Muscle layer of duodenum (tissue), 2 donors: Measurements from ENCODE around the gene TACR2.
"Not testable (repeated sequence)": the region's sequence is repeated elsewhere in the genome, so short reads cannot be mapped to it uniquely, and the experiment has no call there.

Experiments
- H3K27ac ChIP-seq: one replicate; pipeline ENCODE4 v1.7.0; 2013; ENCODE audit warnings: mild to moderate bottlenecking, low read length
- H3K27me3 ChIP-seq: one replicate; pipeline ENCODE4 v1.7.0; 2013; ENCODE audit warnings: low read depth, mild to moderate bottlenecking, control low read depth, low read length
- H3K36me3 ChIP-seq, 2 donors: one replicate each; pipeline ENCODE4 v1.7.0; 2013; ENCODE audit warnings: low read length in 2 of 2, control low read depth in 1 of 2, mild to moderate bottlenecking in 1 of 2; ENCODE audit not compliant: insufficient read depth in 2 of 2, control insufficient read depth in 1 of 2
- H3K4me1 ChIP-seq, 2 donors: one replicate each; pipeline ENCODE4 v1.7.0; 2013; ENCODE audit warnings: low read length in 2 of 2, mild to moderate bottlenecking in 2 of 2, control low read depth in 1 of 2, moderate library complexity in 1 of 2; ENCODE audit not compliant: insufficient read depth in 2 of 2, control insufficient read depth in 1 of 2
- H3K4me3 ChIP-seq, 2 donors: one replicate each; pipeline ENCODE4 v1.7.0; 2013; ENCODE audit warnings: low read length in 2 of 2, low read depth in 1 of 2, mild to moderate bottlenecking in 1 of 2
- H3K9me3 ChIP-seq, 2 donors: one replicate each; pipeline ENCODE4 v1.7.0; 2013; ENCODE audit warnings: low read length in 2 of 2, control low read depth in 1 of 2, mild to moderate bottlenecking in 1 of 2; ENCODE audit not compliant: control insufficient read depth in 1 of 2
- donor health status: healthy.

TACR2 gene

DNA sequence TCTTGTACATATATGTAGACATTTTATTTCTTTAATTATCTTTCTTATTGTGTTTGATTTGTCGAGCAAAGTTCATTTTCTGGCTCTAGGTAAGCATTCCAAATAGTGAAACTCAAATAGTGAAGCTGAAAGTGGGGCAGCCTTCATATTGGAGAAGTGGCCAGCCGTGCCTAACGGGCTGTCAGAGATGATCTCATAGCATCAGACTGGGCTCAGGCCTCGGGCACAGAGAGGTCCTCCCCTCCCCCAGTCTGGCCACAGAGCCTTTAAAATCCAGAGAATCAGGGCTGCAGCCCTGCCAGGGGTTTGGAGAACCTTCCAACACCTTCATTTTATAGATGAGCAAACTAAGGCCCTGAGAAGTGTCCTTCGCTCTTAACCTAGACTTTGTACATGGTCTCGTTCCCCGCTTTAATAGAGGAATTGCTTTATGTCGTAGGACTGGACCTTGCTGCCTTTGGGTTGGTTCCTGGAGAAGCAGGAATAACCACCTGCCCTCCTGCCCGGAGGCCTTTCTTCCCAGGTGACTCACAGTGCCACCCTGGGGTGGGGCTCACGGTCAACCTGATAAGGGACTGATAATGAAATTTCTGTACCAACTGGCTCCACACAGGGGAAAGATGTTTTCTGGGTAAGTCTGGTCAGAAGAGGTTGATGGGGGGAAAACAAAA is 41.8 kb upstream of the TACR2 start:
- Histone ChIP-seq H3K9me3 (no peaks in the 10 kb centered on the region), H3K27me3 (no peaks in the 10 kb centered on the region), H3K27ac (peak overlapping the region; percentile 77), H3K4me3 (no peak overlapping the region), H3K4me1 (peaks cover 32 to 45% of the 10 kb centered on the region in 2 donors), H3K36me3 (no peaks in the 10 kb centered on the region)

DNA sequence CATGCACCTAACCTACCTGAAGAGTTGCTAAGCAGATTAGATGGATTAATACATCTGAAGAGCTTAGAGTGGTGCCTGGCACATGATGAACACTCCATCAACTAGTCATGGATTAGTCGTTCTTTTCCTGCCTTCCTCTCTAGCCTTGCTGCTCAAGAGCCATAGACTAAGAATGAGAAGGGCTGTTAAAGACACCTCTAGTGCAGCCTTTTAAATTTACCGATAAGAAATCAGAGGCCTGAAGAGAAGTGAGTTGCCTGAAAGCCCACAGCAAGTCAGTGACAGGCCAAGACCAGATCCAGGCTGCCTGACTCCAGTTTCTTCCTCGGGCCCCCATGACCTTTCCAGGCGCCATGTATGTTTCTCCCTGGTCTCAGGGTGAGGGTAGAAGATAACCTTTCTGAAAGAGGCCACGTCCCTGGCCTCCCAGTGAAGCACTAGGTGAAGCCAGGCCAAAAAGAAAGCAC is 41.1 kb upstream of the TACR2 start:
- peak overlapping the region; percentile 77 for H3K27ac ChIP-seq

DNA sequence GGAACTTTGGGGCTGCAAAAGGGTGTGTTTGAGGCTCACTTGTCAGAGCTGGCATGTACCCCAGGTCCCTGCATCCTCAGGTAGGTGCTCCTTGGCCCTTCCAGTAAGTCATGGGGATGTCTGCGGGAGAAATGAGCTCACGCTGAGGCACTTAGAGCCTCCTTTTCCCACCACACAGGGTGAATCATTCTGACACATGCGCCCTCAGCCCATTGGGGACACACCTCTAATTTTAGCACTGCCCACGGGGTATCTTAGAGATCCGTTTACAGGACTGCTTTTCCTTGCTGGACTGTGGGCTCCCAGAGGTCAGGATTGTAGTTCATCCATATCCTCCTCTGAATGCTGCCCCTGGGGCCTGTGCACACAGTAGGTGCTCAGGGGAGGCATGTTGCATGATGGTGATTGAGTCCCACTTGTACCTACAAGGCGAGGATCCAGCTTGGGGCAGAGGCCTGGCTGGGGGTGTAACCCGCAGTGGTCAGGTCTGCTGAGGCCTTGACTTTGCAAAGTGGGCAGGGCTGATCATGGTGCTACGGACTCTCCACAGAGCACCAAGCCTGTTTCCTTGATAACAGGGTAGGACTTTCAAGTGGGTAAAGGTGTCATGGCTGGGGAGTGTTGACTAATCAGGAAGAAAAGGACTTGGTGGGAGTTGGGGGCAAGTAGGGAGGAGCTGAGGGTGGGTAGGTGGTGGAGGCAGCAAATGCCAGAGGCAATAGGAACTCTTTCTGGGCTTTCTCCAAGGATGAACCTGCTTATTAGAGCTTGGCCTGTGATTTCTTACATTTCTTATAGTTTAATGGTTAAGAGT is 40.4 kb upstream of the TACR2 start:
- Histone ChIP-seq H3K27ac (peak overlapping the region; percentile 77), H3K4me1 (peaks cover 32 to 49% of the 10 kb centered on the region in 2 donors), H3K27me3 (no peaks in the 10 kb centered on the region), H3K9me3 (no peaks in the 10 kb centered on the region), H3K4me3 (no peak overlapping the region), H3K36me3 (no peaks in the 10 kb centered on the region)

More for the DNA sequence above, 41.1 kb upstream of the TACR2 start:
- Histone ChIP-seq H3K36me3 (no peaks in the 10 kb centered on the region), H3K27me3 (no peaks in the 10 kb centered on the region), H3K9me3 (no peaks in the 10 kb centered on the region), H3K4me1 (peaks cover 32 to 46% of the 10 kb centered on the region in 2 donors), H3K4me3 (no peak overlapping the region)

DNA sequence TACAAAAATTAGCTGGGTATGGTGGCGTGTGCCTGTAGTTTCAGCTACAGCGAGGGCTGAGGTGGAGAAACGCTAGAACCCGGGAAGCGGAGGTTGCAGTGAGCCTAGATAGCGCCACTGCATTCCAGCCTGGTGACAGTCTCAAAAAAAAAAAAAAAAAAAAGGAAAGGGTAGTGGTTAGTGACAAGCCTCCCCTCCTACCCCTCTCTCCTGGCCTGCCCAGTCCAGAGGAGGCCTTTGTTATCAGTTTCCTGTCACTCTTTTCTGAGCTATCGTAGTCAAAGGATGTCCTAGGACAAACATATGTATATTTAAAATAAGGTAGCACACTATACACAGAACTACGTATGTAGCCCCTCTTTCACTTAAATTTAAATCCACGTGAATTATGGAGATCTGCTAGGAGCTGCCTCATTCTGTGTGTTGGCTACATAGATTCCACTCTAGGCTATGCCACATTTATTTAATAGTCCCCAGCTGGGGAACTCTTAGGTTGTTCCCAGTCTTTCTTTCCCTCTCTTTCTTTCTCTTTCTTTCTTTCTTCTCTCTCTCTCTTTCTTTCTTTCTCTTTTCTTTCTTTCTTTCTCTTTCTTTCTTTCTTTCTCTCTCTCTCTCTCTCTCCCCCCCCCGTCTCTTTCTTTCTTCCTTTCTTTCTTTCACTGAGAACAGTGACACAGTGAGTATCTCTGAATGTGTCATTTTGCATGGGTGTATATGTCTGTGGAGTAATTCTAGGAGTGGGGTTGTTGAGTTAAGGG is 38.5 kb upstream of the TACR2 start:
- Histone ChIP-seq H3K27ac (no peak overlapping the region), H3K4me3 (no peak overlapping the region), H3K9me3 (no peaks in the 10 kb centered on the region), H3K27me3 (no peaks in the 10 kb centered on the region), H3K36me3 (no peaks in the 10 kb centered on the region), H3K4me1 (peaks cover 21 to 50% of the 10 kb centered on the region in 2 donors)

DNA sequence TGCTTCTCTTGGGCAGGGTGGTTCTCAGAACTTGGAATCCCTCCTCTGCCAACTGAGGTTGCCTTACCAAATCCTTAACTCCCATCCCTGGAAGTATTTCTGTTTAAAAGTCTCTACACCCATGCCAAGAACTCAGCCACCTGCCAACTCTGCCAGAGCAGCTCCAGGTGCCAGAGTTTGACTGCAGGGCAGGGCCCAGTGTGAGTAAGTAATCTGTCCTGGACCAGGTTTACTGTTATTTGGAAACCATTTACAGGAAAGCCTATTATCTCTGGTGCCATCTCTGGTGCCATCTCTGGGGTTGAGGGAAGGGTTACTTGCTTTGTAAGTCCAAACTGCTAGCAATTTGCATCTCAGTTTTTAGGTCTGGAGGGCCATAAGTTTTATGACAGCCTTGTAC is 37.1 kb upstream of the TACR2 start:
- Histone ChIP-seq H3K36me3 (no peaks in the 10 kb centered on the region), H3K27ac (peak overlapping the region; percentile 14), H3K9me3 (no peaks in the 10 kb centered on the region), H3K4me3 (no peak overlapping the region), H3K4me1 (peaks cover 12 to 49% of the 10 kb centered on the region in 2 donors), H3K27me3 (no peaks in the 10 kb centered on the region)

DNA sequence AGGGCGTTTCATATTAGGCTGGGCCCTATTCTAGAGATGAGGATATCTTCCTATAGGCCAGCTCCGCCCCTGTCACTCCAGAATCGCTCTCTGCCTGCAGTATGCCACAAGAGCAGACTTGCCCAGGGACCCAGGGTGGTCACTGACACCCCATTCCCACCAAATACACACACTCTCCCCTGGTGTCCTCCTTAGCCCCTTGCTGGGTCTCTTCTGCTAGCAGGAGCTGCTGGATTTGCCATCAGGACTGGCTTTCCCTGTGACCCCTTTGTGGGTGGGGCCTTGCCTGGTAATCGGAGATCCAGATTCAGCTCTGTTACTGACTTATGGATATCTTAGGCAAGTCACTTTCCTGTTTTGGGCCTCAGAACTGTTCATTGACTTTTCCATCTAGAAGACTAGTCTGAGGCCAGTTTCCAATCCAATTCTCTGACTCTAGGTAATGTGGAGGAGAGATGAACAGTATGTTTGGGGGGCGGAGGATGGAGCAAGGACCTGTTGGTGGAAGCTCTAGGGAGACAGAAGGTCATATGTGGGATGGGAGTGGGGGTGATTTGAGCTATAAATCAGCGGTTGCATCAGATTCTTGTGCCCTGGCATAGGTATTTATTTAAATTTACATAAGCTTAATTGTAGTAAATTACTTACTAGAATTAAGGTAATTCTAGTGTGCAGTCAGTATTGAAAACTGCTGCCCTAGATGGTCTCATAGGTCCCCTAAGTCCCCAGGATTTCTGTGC is 36.1 kb upstream of the TACR2 start:
- no peaks in the 10 kb centered on the region for H3K27me3 ChIP-seq
- peak overlapping the region; percentile 43 to 45 for H3K4me3 ChIP-seq
- no peaks in the 10 kb centered on the region for H3K36me3 ChIP-seq
- H3K9me3 ChIP-seq: no peaks in the 10 kb centered on the region
- peaks cover 10 to 40% of the 10 kb centered on the region in 2 donors for H3K4me1 ChIP-seq
- peak overlapping the region; percentile 14 for H3K27ac ChIP-seq

DNA sequence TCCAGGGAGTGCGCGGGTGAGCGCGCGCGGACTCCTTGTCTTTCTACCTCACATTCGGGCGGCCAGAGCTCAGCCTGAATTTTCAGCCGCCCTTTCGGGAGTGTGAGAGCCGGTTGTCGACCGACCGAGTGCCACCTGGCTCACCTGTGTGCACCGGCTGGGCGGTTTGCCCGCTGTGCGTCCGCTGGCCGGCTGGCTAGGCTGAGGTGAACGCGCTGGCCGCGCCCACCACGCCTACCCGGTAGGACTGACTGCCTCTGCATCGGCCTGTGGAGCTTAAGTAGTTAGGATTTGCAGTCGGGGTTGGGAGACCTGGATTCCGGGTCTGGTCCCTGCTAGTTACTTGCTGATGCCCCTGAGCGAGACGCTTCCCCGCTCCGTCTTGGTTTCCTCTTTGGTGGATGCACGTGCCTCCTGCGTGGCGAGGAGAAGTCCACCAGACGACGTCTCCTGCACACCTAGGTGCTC is 35.1 kb upstream of the TACR2 start:
- Histone ChIP-seq H3K4me1 (peaks cover 0 to 41% of the 10 kb centered on the region in 2 donors), H3K27ac (peak overlapping the region; percentile 39), H3K36me3 (no peaks in the 10 kb centered on the region), H3K27me3 (no peaks in the 10 kb centered on the region), H3K4me3 (peak overlapping the region; percentile 72 to 86), H3K9me3 (no peaks in the 10 kb centered on the region)

DNA sequence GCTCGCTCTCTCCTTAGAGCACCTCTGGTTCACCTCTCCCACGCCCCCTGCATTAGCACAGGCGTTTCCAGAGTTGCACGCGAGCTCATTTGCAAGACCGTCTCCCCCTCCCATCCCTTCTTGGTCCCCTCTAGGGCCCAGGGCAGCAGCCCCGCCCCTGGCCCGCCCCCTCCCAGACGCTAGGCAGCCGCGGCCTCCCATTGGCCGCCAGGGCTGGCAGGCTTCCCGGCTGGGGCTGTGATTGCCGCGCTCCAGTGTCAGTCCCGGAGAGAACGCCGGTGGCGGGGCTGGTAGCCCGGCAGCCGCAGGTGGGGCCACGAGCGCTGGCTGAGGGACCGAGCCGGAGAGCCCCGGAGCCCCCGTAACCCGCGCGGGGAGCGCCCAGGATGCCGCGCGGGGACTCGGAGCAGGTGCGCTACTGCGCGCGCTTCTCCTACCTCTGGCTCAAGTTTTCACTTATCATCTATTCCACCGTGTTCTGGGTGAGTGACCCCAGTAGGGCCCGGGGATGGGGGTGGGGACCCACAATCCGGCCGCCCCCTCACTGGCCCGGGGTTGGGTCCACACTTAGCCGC is 34.6 kb upstream of the TACR2 start, which contains the start of gene TSPAN15:
Gene TSPAN15 (plus strand): TSS at position 257 of the 575 bp plus-strand sequence. CDS start 130 bp downstream, at position 387.
- H3K36me3 ChIP-seq: no peaks in the 10 kb centered on the region
- H3K4me1 ChIP-seq: peaks cover 0 to 44% of the 10 kb centered on the region in 2 donors
- no peaks in the 10 kb centered on the region for H3K9me3 ChIP-seq
- H3K27me3 ChIP-seq: no peaks in the 10 kb centered on the region
- peak within 1 kb of the TSS; percentile 72 to 86 for H3K4me3 ChIP-seq
- peak within 1 kb of the TSS; percentile 58 for H3K27ac ChIP-seq

DNA sequence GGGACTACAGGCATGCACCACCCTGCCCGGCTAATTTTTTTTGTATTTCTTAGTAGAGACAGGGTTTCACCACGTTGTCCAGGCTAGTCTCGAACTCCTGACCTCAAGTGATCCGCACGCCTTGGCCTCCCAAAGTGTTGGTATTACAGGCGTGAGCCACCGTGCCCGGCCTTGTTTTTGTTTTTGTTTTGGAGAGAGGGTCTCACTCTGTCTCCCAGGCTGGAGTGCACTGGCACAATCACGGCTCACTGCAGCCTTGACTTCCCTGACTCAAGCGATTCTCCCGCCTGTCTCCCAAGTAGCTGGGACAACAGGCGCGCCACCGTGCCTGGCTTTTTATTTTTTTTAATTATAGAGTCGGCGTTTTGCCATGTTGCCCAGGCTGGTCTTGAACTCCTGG is 33.7 kb upstream of the TACR2 start:
- Histone ChIP-seq H3K4me1 (peaks cover 0 to 44% of the 10 kb centered on the region in 2 donors), H3K27ac (peak overlapping the region; percentile 58)
- H3K9me3 ChIP-seq, H3K27me3 ChIP-seq, H3K4me3 ChIP-seq, H3K36me3 ChIP-seq: not testable (repeated sequence)

DNA sequence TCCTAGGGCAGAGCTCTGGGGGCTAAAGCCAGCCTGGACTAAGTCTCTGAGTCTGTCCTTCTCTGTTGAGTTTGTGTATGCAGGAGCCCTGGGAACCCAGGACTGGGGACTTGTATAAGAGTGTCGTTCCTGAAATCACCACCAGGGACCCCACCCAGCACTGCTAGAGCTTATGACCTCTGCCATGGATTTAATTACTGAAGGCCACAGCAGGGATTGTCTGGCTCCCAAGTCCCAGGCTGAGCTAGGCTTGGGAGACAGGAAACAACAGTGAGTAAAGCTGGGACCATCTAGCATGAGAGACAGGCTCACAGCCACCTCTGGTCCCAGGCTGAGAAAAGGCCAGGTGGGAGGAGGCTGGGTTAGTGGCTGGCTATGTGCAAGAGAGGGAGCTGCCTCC is 33.1 kb upstream of the TACR2 start:
- peak overlapping the region; percentile 74 for H3K27ac ChIP-seq
- H3K4me1 ChIP-seq: peaks cover 0 to 44% of the 10 kb centered on the region in 2 donors
- H3K4me3 ChIP-seq: no peak overlapping the region
- no peaks in the 10 kb centered on the region for H3K36me3 ChIP-seq
- H3K27me3 ChIP-seq: no peaks in the 10 kb centered on the region
- H3K9me3 ChIP-seq: no peaks in the 10 kb centered on the region
